ENCODE measurements around the gene GPR18.

GPR18 gene

DNA sequence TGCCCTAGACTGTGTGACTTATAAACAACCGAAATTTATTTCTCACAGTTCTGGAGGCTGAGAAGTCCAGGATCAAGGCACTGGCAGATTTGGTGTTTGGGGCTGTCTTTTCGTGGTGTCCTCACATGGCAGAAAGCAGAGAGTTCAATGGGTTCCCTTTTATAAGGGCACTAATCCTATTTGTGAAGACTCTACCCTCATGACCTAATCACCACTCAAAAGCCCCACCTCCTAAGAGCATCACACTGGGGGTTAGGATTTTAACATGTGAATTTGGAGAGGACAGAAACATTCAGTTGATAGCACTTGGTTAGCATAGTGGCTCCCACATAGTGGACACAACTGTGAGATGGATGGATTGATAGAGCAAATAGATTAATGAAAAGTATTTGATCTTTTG is 21.5 kb upstream of the GPR18 start:
- Histone ChIP-seq H3K23ac (ENCODE audit: low read length) (no peak overlapping the region), H2BK5ac (ENCODE audit: low read depth, low read length, poor library complexity) (no peak overlapping the region), H4K8ac (ENCODE audit: low read depth, low read length) (no peak overlapping the region), H3K18ac (ENCODE audit: low read length) (no peak overlapping the region), H2BK12ac (ENCODE audit: low read length) (no peak overlapping the region), H4K12ac (ENCODE audit: low read depth, low read length) (no peak overlapping the region), H3K9me3 (ENCODE audit: insufficient read depth, low read depth, low read length) (no peaks in the 10 kb centered on the region), H2BK120ac (ENCODE audit: insufficient read depth, low read length, poor library complexity) (no peak overlapping the region), H3K4ac (ENCODE audit: low read depth, low read length) (no peak overlapping the region), H3K4me1 (ENCODE audit: control insufficient read depth in 1 of 2, insufficient read depth in 2 of 2, low read length in 2 of 2) (no peaks in the 10 kb centered on the region), H3K36me3 (ENCODE audit: control insufficient read depth in 1 of 2, insufficient read depth in 2 of 2, low read length in 2 of 2) (peaks cover 0 to 6% of the 10 kb centered on the region in 2 experiments), H2AFZ (ENCODE audit: insufficient read depth, low read length, poor library complexity) (no peak overlapping the region), H3K9ac (ENCODE audit: low read length) (no peak overlapping the region), H3K14ac (ENCODE audit: low read length) (no peak overlapping the region), H3K27ac (ENCODE audit: low read depth, low read length) (no peak overlapping the region), H3K4me3 (ENCODE audit: low read depth, low read length) (no peak overlapping the region), H3K79me2 (ENCODE audit: control insufficient read depth, insufficient read depth, low read length, poor library complexity) (no peaks in the 10 kb centered on the region), H3K79me1 (ENCODE audit: low read length) (no peaks in the 10 kb centered on the region), H4K91ac (ENCODE audit: low read depth, low read length) (no peak overlapping the region), H2AK5ac (ENCODE audit: low read length) (no peak overlapping the region), H3K27me3 (ENCODE audit: insufficient read depth, low read length) (no peaks in the 10 kb centered on the region), H3K4me2 (ENCODE audit: low read length) (no peak overlapping the region)
- DNase-seq = no peak
- no CpG with 5 or more reads among the region's 2 CpGs for WGBS (ENCODE audit: extremely low coverage, insufficient coverage, insufficient read length)

DNA sequence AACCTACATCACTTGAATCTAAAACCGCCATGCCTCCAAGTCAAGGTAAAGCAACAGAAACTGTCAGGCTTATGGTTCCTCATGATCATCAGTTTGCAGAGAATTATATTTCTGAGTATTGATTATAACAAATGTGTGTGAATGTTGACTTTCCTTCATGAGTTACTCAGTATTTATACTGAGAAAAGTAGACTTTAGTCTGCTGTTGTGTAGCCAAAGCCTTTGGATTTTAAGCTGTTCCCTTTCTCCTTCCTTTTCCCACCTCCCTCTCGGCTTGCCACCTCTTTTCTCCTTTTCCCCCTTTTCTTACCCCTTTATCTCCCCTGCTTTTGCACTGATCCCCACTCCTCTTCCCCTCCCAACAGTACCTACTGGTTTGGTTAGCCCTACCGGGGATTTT is 20.7 kb upstream of the GPR18 start:
- no peak overlapping the region for H4K12ac ChIP-seq (ENCODE audit: low read depth, low read length)
- H3K4me3 ChIP-seq (ENCODE audit: low read depth, low read length) = no peak overlapping the region
- no peaks in the 10 kb centered on the region for H3K4me1 ChIP-seq (ENCODE audit: control insufficient read depth in 1 of 2, insufficient read depth in 2 of 2, low read length in 2 of 2)
- H2AFZ ChIP-seq (ENCODE audit: insufficient read depth, low read length, poor library complexity) = no peak overlapping the region
- H3K9ac ChIP-seq (ENCODE audit: low read length) = no peak overlapping the region
- H3K79me2 ChIP-seq (ENCODE audit: control insufficient read depth, insufficient read depth, low read length, poor library complexity) = no peaks in the 10 kb centered on the region
- no peaks in the 10 kb centered on the region for H3K79me1 ChIP-seq (ENCODE audit: low read length)
- no peak overlapping the region for H2BK120ac ChIP-seq (ENCODE audit: insufficient read depth, low read length, poor library complexity)
- H3K4ac ChIP-seq (ENCODE audit: low read depth, low read length) = no peak overlapping the region
- no peaks in the 10 kb centered on the region for H3K27me3 ChIP-seq (ENCODE audit: insufficient read depth, low read length)
- no peak overlapping the region for H4K8ac ChIP-seq (ENCODE audit: low read depth, low read length)
- H3K9me3 ChIP-seq (ENCODE audit: insufficient read depth, low read depth, low read length) = no peaks in the 10 kb centered on the region
- no peak overlapping the region for H2BK12ac ChIP-seq (ENCODE audit: low read length)
- no peak overlapping the region for H2AK5ac ChIP-seq (ENCODE audit: low read length)
- no peak for DNase-seq
- no peak overlapping the region for H3K4me2 ChIP-seq (ENCODE audit: low read length)
- H3K36me3 ChIP-seq (ENCODE audit: control insufficient read depth in 1 of 2, insufficient read depth in 2 of 2, low read length in 2 of 2) = peaks cover 0 to 6% of the 10 kb centered on the region in 2 experiments
- H3K18ac ChIP-seq (ENCODE audit: low read length) = no peak overlapping the region
- no peak overlapping the region for H3K14ac ChIP-seq (ENCODE audit: low read length)
- WGBS (ENCODE audit: extremely low coverage, insufficient coverage, insufficient read length) = no CpG with 5 or more reads among the region's 3 CpGs
- no peak overlapping the region for H4K91ac ChIP-seq (ENCODE audit: low read depth, low read length)
- no peak overlapping the region for H2BK5ac ChIP-seq (ENCODE audit: low read depth, low read length, poor library complexity)
- H3K27ac ChIP-seq (ENCODE audit: low read depth, low read length) = no peak overlapping the region
- H3K23ac ChIP-seq (ENCODE audit: low read length) = no peak overlapping the region

GRCh38 chr13:99278200-99278599 is 20.0 kb upstream of the GPR18 start:
- H3K4me3 ChIP-seq (ENCODE audit: low read depth, low read length) = no peak overlapping the region
- no peak overlapping the region for H3K4ac ChIP-seq (ENCODE audit: low read depth, low read length)
- no peak overlapping the region for H3K9ac ChIP-seq (ENCODE audit: low read length)
- H3K23ac ChIP-seq (ENCODE audit: low read length) = no peak overlapping the region
- H4K91ac ChIP-seq (ENCODE audit: low read depth, low read length) = no peak overlapping the region
- H3K14ac ChIP-seq (ENCODE audit: low read length) = no peak overlapping the region
- H3K9me3 ChIP-seq (ENCODE audit: insufficient read depth, low read depth, low read length) = no peaks in the 10 kb centered on the region
- no peak overlapping the region for H4K12ac ChIP-seq (ENCODE audit: low read depth, low read length)
- H2AK5ac ChIP-seq (ENCODE audit: low read length) = no peak overlapping the region
- no peaks in the 10 kb centered on the region for H3K79me2 ChIP-seq (ENCODE audit: control insufficient read depth, insufficient read depth, low read length, poor library complexity)
- H3K27ac ChIP-seq (ENCODE audit: low read depth, low read length) = no peak overlapping the region
- H3K79me1 ChIP-seq (ENCODE audit: low read length) = no peaks in the 10 kb centered on the region
- no peak overlapping the region for H4K8ac ChIP-seq (ENCODE audit: low read depth, low read length)
- no peaks in the 10 kb centered on the region for H3K4me1 ChIP-seq (ENCODE audit: control insufficient read depth in 1 of 2, insufficient read depth in 2 of 2, low read length in 2 of 2)
- WGBS (ENCODE audit: extremely low coverage, insufficient coverage, insufficient read length) = no CpG with 5 or more reads among the region's 5 CpGs
- no peak for DNase-seq
- no peak overlapping the region for H2BK5ac ChIP-seq (ENCODE audit: low read depth, low read length, poor library complexity)
- H3K4me2 ChIP-seq (ENCODE audit: low read length) = no peak overlapping the region
- H2AFZ ChIP-seq (ENCODE audit: insufficient read depth, low read length, poor library complexity) = no peak overlapping the region
- H3K27me3 ChIP-seq (ENCODE audit: insufficient read depth, low read length) = no peaks in the 10 kb centered on the region
- no peak overlapping the region for H3K18ac ChIP-seq (ENCODE audit: low read length)
- no peak overlapping the region for H2BK12ac ChIP-seq (ENCODE audit: low read length)
- H2BK120ac ChIP-seq (ENCODE audit: insufficient read depth, low read length, poor library complexity) = no peak overlapping the region
- peaks cover 0 to 6% of the 10 kb centered on the region in 2 experiments for H3K36me3 ChIP-seq (ENCODE audit: control insufficient read depth in 1 of 2, insufficient read depth in 2 of 2, low read length in 2 of 2)

- H4K12ac ChIP-seq (ENCODE audit: low read depth, low read length) = no peak overlapping the region
- no peak for DNase-seq
- no peak overlapping the region for H3K27ac ChIP-seq (ENCODE audit: low read depth, low read length)
- no peak overlapping the region for H3K4me2 ChIP-seq (ENCODE audit: low read length)
- no peaks in the 10 kb centered on the region for H3K4me1 ChIP-seq (ENCODE audit: control insufficient read depth in 1 of 2, insufficient read depth in 2 of 2, low read length in 2 of 2)
- H3K4me3 ChIP-seq (ENCODE audit: low read depth, low read length) = no peak overlapping the region
- peaks cover 0 to 6% of the 10 kb centered on the region in 2 experiments for H3K36me3 ChIP-seq (ENCODE audit: control insufficient read depth in 1 of 2, insufficient read depth in 2 of 2, low read length in 2 of 2)
- H3K23ac ChIP-seq (ENCODE audit: low read length) = no peak overlapping the region
- no peaks in the 10 kb centered on the region for H3K79me1 ChIP-seq (ENCODE audit: low read length)
- no peak overlapping the region for H3K9ac ChIP-seq (ENCODE audit: low read length)
- no peaks in the 10 kb centered on the region for H3K27me3 ChIP-seq (ENCODE audit: insufficient read depth, low read length)
- H2AFZ ChIP-seq (ENCODE audit: insufficient read depth, low read length, poor library complexity) = no peak overlapping the region
- H2BK120ac ChIP-seq (ENCODE audit: insufficient read depth, low read length, poor library complexity) = no peak overlapping the region
- no peaks in the 10 kb centered on the region for H3K9me3 ChIP-seq (ENCODE audit: insufficient read depth, low read depth, low read length)
- no peak overlapping the region for H2AK5ac ChIP-seq (ENCODE audit: low read length)
- H4K8ac ChIP-seq (ENCODE audit: low read depth, low read length) = no peak overlapping the region
- WGBS (ENCODE audit: extremely low coverage, insufficient coverage, insufficient read length) = no CpG with 5 or more reads among the region's 4 CpGs
- no peak overlapping the region for H3K18ac ChIP-seq (ENCODE audit: low read length)
- no peak overlapping the region for H4K91ac ChIP-seq (ENCODE audit: low read depth, low read length)
- no peak overlapping the region for H3K14ac ChIP-seq (ENCODE audit: low read length)
- no peak overlapping the region for H3K4ac ChIP-seq (ENCODE audit: low read depth, low read length)
- no peak overlapping the region for H2BK12ac ChIP-seq (ENCODE audit: low read length)
- no peak overlapping the region for H2BK5ac ChIP-seq (ENCODE audit: low read depth, low read length, poor library complexity)
- no peaks in the 10 kb centered on the region for H3K79me2 ChIP-seq (ENCODE audit: control insufficient read depth, insufficient read depth, low read length, poor library complexity)
These were observed 19.4 kb upstream of the GPR18 start for GRCh38 chr13:99277629-99278028.
